Activated CD4-positive, alpha-beta T cell treated with anti-CD3 and anti-CD28 coated beads for 4 hours (primary cell): Measurements from ENCODE around the gene AFF3.
A peak's percentile ranks its signal among the peaks of the same experiment; 100 is the strongest.
"Not testable (repeated sequence)": the region's sequence is repeated elsewhere in the genome, so short reads cannot be mapped to it uniquely, and the experiment has no call there.

Experiments
- DNase-seq, 2 donors: peaks; one replicate each; pipeline ENCODE4 v3.0.0-alpha.2; 2020

Gene AFF3

GRCh38 chr2:100142393-100142792 lies at the start of gene AFF3:
Gene AFF3 (minus strand): TSS chr2:100142590. CDS start chr2:100104454, 38,136 bp downstream.
- DNase-seq, result peak; percentile 8 to 25

GRCh38 chr2:100189387-100189786 lies 47.0 kb upstream of the AFF3 start:
- DNase-seq, result no peak

- no peak for DNase-seq
Measured at GRCh38 chr2:100188326-100188725, 45.9 kb upstream of the AFF3 start.

- no peak for DNase-seq
Measured at GRCh38 chr2:100186126-100186525, 43.7 kb upstream of the AFF3 start.

GRCh38 chr2:100185516-100185915 lies 43.1 kb upstream of the AFF3 start:
- DNase-seq, result no peak

- DNase-seq, result no peak
Measured at GRCh38 chr2:100185105-100185504, 42.7 kb upstream of the AFF3 start.

GRCh38 chr2:100184055-100184737 lies 41.8 kb upstream of the AFF3 start:
- no peak for DNase-seq

- no peak for DNase-seq
Measured at GRCh38 chr2:100182494-100183361, 40.3 kb upstream of the AFF3 start.

- no peak for DNase-seq
Measured at GRCh38 chr2:100180503-100180902, 38.1 kb upstream of the AFF3 start.

- no peak for DNase-seq
Measured at GRCh38 chr2:100179806-100180205, 37.4 kb upstream of the AFF3 start.

GRCh38 chr2:100178864-100179263 lies 36.5 kb upstream of the AFF3 start:
- no peak for DNase-seq

- DNase-seq, result peak in 1 of 2 donors; percentile 3
Measured at GRCh38 chr2:100178085-100178788, 35.8 kb upstream of the AFF3 start.

GRCh38 chr2:100176925-100177324 lies 34.5 kb upstream of the AFF3 start:
- DNase-seq, result no peak

- no peak for DNase-seq
Measured at GRCh38 chr2:100174026-100174431, 31.6 kb upstream of the AFF3 start.

GRCh38 chr2:100166701-100167100 lies 24.3 kb upstream of the AFF3 start:
- DNase-seq, result no peak

- no peak for DNase-seq
Measured at GRCh38 chr2:100163605-100164004, 21.2 kb upstream of the AFF3 start.

GRCh38 chr2:100161945-100162620 lies 19.7 kb upstream of the AFF3 start:
- DNase-seq, result no peak

- no peak for DNase-seq
Measured at GRCh38 chr2:100160396-100160795, 18.0 kb upstream of the AFF3 start.

- not testable (repeated sequence) for DNase-seq
Measured at GRCh38 chr2:100151832-100152231, 9.4 kb upstream of the AFF3 start.

GRCh38 chr2:100151310-100151709 lies 8.9 kb upstream of the AFF3 start:
- no peak for DNase-seq

GRCh38 chr2:100148883-100149282 lies 6.5 kb upstream of the AFF3 start:
- no peak for DNase-seq

GRCh38 chr2:100146657-100146960 lies 4.2 kb upstream of the AFF3 start:
- DNase-seq, result no peak
